ENCODE measurements around the gene TARS2. TPM values are rescaled to one million over a fixed set of nuclear protein-coding genes. Genes with fewer than 3 reads are reported as not detected.

Gene TARS2
- total and polyA plus RNA-seq, 10 of the 15 experiments (the other 5 are each of a cell fraction or from before 2014, with no cell fraction given) = 11.0 to 51.8 (median 45.2) TPM

DNA sequence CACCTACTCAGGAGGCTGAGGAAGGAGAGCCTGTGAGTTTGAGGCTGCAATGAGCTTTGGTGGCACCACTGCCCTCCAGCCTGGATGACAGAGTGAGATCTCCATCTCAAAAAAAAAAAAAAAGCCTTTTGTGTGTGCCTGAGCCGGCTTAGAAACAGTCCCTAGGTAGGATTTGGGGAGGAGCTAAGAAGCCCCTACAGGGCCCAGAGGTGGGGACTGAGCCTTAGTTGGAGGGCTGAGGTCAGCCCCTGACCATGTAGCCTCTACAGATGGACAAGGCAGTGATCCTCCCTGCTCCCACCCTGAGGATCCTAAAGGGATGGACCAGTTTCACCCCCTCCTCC, 64.5 kb downstream of the TARS2 start (continued):
- TF ChIP-seq, protein P1, sequence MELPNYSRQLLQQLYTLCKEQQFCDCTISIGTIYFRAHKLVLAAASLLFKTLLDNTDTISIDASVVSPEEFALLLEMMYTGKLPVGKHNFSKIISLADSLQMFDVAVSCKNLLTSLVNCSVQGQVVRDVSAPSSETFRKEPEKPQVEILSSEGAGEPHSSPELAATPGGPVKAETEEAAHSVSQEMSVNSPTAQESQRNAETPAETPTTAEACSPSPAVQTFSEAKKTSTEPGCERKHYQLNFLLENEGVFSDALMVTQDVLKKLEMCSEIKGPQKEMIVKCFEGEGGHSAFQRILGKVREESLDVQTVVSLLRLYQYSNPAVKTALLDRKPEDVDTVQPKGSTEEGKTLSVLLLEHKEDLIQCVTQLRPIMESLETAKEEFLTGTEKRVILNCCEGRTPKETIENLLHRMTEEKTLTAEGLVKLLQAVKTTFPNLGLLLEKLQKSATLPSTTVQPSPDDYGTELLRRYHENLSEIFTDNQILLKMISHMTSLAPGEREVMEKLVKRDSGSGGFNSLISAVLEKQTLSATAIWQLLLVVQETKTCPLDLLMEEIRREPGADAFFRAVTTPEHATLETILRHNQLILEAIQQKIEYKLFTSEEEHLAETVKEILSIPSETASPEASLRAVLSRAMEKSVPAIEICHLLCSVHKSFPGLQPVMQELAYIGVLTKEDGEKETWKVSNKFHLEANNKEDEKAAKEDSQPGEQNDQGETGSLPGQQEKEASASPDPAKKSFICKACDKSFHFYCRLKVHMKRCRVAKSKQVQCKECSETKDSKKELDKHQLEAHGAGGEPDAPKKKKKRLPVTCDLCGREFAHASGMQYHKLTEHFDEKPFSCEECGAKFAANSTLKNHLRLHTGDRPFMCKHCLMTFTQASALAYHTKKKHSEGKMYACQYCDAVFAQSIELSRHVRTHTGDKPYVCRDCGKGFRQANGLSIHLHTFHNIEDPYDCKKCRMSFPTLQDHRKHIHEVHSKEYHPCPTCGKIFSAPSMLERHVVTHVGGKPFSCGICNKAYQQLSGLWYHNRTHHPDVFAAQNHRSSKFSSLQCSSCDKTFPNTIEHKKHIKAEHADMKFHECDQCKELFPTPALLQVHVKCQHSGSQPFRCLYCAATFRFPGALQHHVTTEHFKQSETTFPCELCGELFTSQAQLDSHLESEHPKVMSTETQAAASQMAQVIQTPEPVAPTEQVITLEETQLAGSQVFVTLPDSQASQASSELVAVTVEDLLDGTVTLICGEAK (IDR thresholded peaks at IDR 0.05; ENCODE audit: borderline replicate concordance) = no peak
- TF ChIP-seq, protein P2, sequence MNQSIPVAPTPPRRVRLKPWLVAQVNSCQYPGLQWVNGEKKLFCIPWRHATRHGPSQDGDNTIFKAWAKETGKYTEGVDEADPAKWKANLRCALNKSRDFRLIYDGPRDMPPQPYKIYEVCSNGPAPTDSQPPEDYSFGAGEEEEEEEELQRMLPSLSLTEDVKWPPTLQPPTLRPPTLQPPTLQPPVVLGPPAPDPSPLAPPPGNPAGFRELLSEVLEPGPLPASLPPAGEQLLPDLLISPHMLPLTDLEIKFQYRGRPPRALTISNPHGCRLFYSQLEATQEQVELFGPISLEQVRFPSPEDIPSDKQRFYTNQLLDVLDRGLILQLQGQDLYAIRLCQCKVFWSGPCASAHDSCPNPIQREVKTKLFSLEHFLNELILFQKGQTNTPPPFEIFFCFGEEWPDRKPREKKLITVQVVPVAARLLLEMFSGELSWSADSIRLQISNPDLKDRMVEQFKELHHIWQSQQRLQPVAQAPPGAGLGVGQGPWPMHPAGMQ (IDR thresholded peaks at IDR 0.05; ENCODE audit: borderline replicate concordance) = no peak
- TF ChIP-seq PAX5 (IDR thresholded peaks at IDR 0.05; ENCODE audit: borderline replicate concordance, low read depth, low read length) (no peak), MXI1 (IDR thresholded peaks at IDR 0.05; ENCODE audit: low read depth, low read length) (no peak), TCF3 (IDR thresholded peaks at IDR 0.05; ENCODE audit: borderline replicate concordance, insufficient read depth, low read depth, low read length) (no peak), SMC3 (IDR thresholded peaks at IDR 0.05; ENCODE audit: borderline replicate concordance, low read length) (no peak), ASH2L (IDR thresholded peaks at IDR 0.05; ENCODE audit: borderline replicate concordance, low read depth) (no peak), CBFB (IDR thresholded peaks at IDR 0.05; ENCODE audit: low read depth) (no peak), WRNIP1 (IDR thresholded peaks at IDR 0.05; ENCODE audit: borderline replicate concordance, low read depth, low read length) (no peak)

Data from GM12878 (cell line).